HG02588 (cell line): ENCODE data around the gene OVCH2.

Source experiments
- ATAC-seq: cut with Tn5 transposase; IDR thresholded peaks from one replicate; pipeline ENCODE4 v1.9.1; 2021; ENCODE audit warnings: mild to moderate bottlenecking, moderate library complexity; ENCODE audit not compliant: unreplicated experiment

The OVCH2 gene

DNA sequence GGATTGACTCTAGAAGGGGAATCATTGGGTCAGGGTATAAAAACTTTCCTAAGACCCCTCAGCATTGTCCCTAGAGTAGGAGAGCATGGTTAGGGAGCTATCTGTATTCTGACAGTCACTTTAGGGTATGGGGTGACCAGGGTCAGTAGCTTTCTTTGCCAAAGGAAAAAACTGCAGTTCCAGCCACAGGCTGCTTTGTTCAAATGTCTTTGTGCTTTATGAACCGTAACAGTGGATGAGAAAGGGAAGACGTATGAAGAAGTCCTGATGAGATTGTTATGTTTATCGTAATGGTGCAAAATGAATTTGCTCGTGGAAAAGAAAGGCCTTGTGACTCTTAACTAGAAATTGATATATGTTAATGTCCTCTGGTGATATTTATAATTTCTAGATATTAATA is 63.0 kb downstream of the OVCH2 start:
- no peak for ATAC-seq

GRCh38 chr11:7642747-7643146 is 63.5 kb downstream of the OVCH2 start:
- ATAC-seq, result no peak

GRCh38 chr11:7640816-7641215 is 65.5 kb downstream of the OVCH2 start:
- no peak for ATAC-seq

GRCh38 chr11:7639643-7640025 is 66.6 kb downstream of the OVCH2 start:
- no peak for ATAC-seq
